Spleen (tissue), 7 donors: ENCODE data around the gene ITPK1.

Experiments
- POLR2A ChIP-seq, 3 donors: fragments of 450-650 bp; IDR thresholded peaks; one replicate each; pipeline ENCODE4 v1.5.1; 2017; ENCODE audit warnings: antibody characterized with exemption in 3 of 3, mild to moderate bottlenecking in 1 of 3
- POLR2AphosphoS5 ChIP-seq, 3 donors: sonication (generic); formaldehyde crosslinking; IDR thresholded peaks; one replicate each; pipeline ENCODE4 v1.5.1; 2017; ENCODE audit warnings: antibody characterized with exemption in 3 of 3
- TF ChIP-seq, protein P1 (sequence below), 11 experiments: fragments of 200-600 bp in 7 of 11; fragments of 450-650 bp in 4 of 11; sonication (generic) in 4 of 11; IDR thresholded peaks in 8 of 11; conservative IDR thresholded peaks in 3 of 11; 1 replicate in 7 of 11; 2 replicates in 4 of 11; pipeline versions ENCODE4 v1.4.0 to v1.8.0; 2016 to 2021; ENCODE audit warnings: antibody characterized with exemption in 11 of 11, inconsistent platforms in 4 of 11, mild to moderate bottlenecking in 1 of 11
- donor health status: DM: no; HTN: no; CAD: no; lungs with moderate emphysema.
- donor health status: DM: no; HTN: no; CAD: no.
- donor health status: DM: no; HTN: no; CAD: no.

DNA sequence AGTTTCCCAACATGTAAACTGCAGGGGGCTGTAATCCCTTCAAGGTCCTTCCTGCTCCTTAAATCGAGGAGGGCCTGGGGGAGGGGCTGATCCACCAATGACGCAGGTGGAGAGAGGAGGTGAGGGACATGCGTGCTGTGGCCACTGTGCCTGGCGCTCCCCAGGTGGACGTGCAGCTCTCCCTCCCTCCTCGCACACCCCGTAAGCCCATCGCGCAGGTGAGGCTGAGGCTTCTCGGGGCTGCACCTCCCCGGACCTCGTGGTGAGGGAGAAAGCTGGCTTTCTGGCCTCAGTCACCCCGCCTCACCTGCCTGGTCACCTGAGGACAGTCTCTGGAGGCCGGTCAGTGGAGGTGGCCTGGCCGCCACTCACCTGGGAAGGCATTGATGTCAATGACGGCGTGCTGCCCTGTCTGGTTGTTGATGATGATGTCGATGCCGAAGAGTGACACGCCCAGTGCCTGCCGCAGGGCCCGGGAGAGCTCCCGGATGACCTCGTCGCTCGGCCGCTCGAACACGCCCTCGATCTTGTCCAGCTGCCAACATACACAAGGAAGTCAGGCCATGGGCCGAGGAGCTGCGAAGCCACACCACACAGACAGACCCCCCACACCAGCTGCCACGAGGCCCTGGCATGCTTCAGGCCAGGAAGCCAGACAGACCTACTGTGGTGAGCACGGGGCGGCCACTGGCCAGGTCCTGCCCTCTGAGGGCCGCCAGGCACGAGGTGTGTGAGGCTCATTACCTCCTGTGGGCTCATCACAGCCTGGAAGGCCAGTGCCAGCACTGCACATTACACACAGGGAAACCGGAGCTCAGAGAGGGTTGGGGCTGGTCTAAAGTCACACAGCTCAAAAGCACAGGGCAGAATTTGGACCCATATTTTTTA, 169.5 kb downstream of the ITPK1 start:
- TF ChIP-seq, protein P1, sequence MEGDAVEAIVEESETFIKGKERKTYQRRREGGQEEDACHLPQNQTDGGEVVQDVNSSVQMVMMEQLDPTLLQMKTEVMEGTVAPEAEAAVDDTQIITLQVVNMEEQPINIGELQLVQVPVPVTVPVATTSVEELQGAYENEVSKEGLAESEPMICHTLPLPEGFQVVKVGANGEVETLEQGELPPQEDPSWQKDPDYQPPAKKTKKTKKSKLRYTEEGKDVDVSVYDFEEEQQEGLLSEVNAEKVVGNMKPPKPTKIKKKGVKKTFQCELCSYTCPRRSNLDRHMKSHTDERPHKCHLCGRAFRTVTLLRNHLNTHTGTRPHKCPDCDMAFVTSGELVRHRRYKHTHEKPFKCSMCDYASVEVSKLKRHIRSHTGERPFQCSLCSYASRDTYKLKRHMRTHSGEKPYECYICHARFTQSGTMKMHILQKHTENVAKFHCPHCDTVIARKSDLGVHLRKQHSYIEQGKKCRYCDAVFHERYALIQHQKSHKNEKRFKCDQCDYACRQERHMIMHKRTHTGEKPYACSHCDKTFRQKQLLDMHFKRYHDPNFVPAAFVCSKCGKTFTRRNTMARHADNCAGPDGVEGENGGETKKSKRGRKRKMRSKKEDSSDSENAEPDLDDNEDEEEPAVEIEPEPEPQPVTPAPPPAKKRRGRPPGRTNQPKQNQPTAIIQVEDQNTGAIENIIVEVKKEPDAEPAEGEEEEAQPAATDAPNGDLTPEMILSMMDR (IDR thresholded peaks at IDR 0.05 in 8 of 11, conservative IDR thresholded peaks at IDR 0.05 in 3 of 11), result no peak
- no peak for TF ChIP-seq POLR2A (IDR thresholded peaks at IDR 0.05)
- TF ChIP-seq POLR2AphosphoS5 (IDR thresholded peaks at IDR 0.05), result peak; percentile 80 to 85 (median 80)
